Body of pancreas (tissue), 4 donors: ENCODE results near the gene SORCS2.

Experiments
- CTCF ChIP-seq, 7 experiments: fragments of 450-650 bp in 4 of 7; fragments of 200-600 bp in 3 of 7; sonication (generic) in 3 of 7; IDR thresholded peaks; one replicate each; pipeline ENCODE4 v1.5.1; 2016 to 2019; ENCODE audit warnings: antibody characterized with exemption in 7 of 7
- POLR2A ChIP-seq, 3 donors: fragments of 450-650 bp; IDR thresholded peaks; one replicate each; pipeline ENCODE4 v1.6.1; 2016; ENCODE audit warnings: antibody characterized with exemption in 3 of 3, mild to moderate bottlenecking in 2 of 3

DNA sequence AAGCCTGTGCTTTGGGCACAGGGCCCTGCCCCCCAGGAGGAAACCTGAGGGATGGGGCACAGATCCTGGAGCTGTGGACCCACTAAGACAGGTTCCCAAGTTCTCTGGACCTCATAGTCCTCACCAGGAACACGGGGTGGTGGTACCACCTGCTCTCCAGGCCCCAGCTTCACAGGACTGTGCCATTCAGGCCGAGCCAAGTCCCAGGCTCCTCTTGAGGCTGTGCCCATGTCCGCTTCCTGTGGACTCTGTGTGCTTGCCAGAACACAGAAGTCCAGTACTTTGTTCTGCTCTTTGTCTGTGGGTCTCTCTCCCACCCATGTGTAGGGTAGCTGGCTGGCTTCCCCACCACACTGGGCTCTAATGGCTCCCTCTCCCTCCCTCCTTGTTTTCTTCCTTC, 346.8 kb downstream of the SORCS2 start:
- TF ChIP-seq CTCF (IDR thresholded peaks at IDR 0.05) (no peak), POLR2A (IDR thresholded peaks at IDR 0.05) (no peak)
